ENCODE measurements around the gene NAPB. TPM values are rescaled to one million over a fixed set of nuclear protein-coding genes. Genes with fewer than 3 reads are reported as not detected.

The NAPB gene
- total and polyA plus RNA-seq, 10 of the 15 experiments (the other 5 are each of a cell fraction or from before 2014, with no cell fraction given), result 2.1 to 15.9 (median 7.2) TPM

GRCh38 chr20:23356203-23356602 is 65.1 kb downstream of the NAPB start:
- 97% methylated on average over 26 of the region's 27 CpGs for WGBS (ENCODE audit: insufficient coverage, insufficient replicate concordance, low lambda C conversion rate, missing lambda C conversion rate)
- ATAC-seq (no peak), DNase-seq (ENCODE audit: low read depth, low spot score) (no peak), FAIRE-seq (no peak)
- ChIA-PET POLR2A (no interaction called here), RAD21 (ENCODE audit: unreplicated experiment) (no interaction called here), SMC1A (ENCODE audit: uncharacterized antibody, unreplicated experiment) (interaction anchor here (1.2 kb wide), 1 partner anchor 62 kb away, joined by 3 read pairs; no protein-coding TSS in a partner anchor), CTCF (no interaction called here)
- no peak overlapping the region for H3K4me2 ChIP-seq (ENCODE audit: control insufficient read depth, insufficient read depth)
- peaks cover 10% of the 10 kb centered on the region for H3K4me1 ChIP-seq (ENCODE audit: control insufficient read depth, insufficient read depth, low read length)
- H3K9me3 ChIP-seq (replicated peaks; ENCODE audit: control insufficient read depth, insufficient read depth, low read length), result no peaks in the 10 kb centered on the region
- peaks cover 33% of the 10 kb centered on the region for H3K79me2 ChIP-seq (ENCODE audit: control insufficient read depth, insufficient read depth, low read length)
- H3K9ac ChIP-seq (ENCODE audit: control insufficient read depth, insufficient read depth, low read length), result no peak overlapping the region
- TF ChIP-seq CBX5 (IDR thresholded peaks at IDR 0.05; ENCODE audit: low read depth) (no peak), MYB (IDR thresholded peaks at IDR 0.05; ENCODE audit: borderline replicate concordance, low read depth, low read length) (no peak), POLR2AphosphoS5 (IDR thresholded peaks at IDR 0.05; ENCODE audit: low read length) (peak; percentile 32; the same call in 1 of the 2 replicates), POLR2A (IDR thresholded peaks at IDR 0.05; ENCODE audit: low read depth, low read length) (peak; percentile 47; the same call in 1 of the 2 replicates), NR2F1 (conservative IDR thresholded peaks at IDR 0.05) (no peak)
- H3K36me3 ChIP-seq (ENCODE audit: control insufficient read depth in 2 of 2, insufficient read depth in 2 of 2, low read length in 1 of 2), result peaks cover 5 to 8% of the 10 kb centered on the region in 2 experiments; a peak in 3 of 4 replicates
- intact Hi-C loops (cut with micrococcal nuclease; ENCODE audit: unreplicated experiment), result no loop called here
- H3K27me3 ChIP-seq (replicated peaks in 1 of 2; ENCODE audit: control insufficient read depth in 2 of 2, insufficient read depth in 2 of 2, low read length in 1 of 2), result no peaks in the 10 kb centered on the region
- no peaks in the 10 kb centered on the region for H4K20me1 ChIP-seq (ENCODE audit: control insufficient read depth, insufficient read depth)
- in situ Hi-C loops (cut with MboI), result loop anchor here (25.0 kb wide), 2 partner anchors 1706 to 1906 kb away; partner anchors contain the start of gene ACSS1
- H3K4me3 ChIP-seq, result no peak overlapping the region
- BruUV-seq (replicated peaks), result no TSS peak
- no peak overlapping the region for H3K27ac ChIP-seq (ENCODE audit: control insufficient read depth, insufficient read depth)
- H2AFZ ChIP-seq (ENCODE audit: control insufficient read depth, low read depth, low read length), result no peak overlapping the region

All from GM12878 (cell line).